GM21367 (cell line): ENCODE results near the gene CAPN8.

ENCODE experiments used
- ATAC-seq: cut with Tn5 transposase; IDR thresholded peaks from one replicate; pipeline ENCODE4 v1.9.1; 2021; ENCODE audit not compliant: unreplicated experiment

Gene CAPN8

DNA sequence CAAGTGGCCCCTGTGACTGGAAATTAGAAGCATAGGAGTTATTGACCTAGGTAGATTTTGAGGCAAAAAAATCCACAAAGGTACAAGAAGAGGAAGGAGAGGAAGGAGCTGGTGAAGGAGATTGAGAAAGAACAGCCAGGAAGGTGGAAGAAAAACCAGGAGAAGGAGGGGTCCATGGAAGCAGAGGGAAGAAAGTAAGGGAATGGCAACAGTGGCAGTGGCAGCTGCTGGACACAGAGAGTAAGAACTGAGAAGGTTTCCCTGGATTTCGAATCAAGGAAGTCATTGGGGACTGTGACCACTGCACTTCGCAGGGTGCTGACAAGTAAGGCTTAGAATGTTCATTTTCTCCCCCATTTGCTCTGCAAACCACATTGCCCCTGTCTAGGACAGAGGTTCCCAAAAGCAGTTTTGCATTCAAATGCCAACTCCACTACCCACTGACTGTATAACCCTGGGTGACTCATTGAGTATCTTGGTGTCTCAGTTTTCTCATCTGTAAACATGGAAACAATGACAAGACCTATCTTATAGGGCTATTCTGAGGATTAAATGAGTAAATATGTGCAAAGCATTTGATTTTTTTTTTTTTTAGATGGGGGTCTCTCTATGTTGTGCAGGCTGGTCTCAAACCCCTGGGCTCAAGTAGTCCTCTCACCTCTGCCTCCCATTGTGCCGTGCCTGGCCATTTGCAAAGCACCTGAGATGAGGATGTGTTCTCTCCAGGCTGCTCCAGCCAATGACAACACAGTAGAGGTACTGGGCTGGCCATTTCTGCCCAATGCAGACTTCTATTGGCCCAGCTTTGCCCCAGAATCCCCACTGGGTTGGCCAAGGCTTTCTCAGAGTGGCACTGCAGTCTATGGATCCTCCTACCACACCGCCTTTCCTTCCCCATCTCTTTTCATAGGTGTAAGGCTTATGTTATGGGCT is 37.5 kb upstream of the CAPN8 start:
- no peak for ATAC-seq

- no peak for ATAC-seq
These were observed 35.6 kb upstream of the CAPN8 start for GRCh38 chr1:223700942-223701637.

DNA sequence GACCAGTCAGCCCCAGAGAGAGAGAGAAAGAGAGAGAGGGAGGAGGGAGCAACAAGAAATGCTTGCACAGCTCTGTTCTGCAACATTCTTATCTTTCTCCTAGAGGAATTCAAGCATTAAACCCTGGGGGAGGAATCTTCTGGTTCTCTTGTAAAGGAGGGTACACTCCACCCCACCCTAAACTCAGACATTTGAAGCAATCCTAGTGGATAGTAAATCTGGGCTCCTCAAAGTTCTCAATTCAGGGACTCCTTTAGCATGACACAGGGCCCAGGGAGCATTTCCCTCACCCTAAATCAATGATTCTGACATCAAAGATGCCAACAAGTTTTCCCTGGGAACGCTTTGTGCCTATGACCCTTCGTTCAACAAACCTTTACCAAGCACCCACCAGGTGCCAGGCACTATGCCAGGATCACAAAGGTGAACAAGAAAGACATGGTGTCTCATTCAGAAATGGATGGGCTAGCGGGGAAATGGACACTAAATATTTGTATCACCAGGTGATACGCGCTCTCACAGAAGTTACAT is 35.0 kb upstream of the CAPN8 start:
- ATAC-seq: no peak

DNA sequence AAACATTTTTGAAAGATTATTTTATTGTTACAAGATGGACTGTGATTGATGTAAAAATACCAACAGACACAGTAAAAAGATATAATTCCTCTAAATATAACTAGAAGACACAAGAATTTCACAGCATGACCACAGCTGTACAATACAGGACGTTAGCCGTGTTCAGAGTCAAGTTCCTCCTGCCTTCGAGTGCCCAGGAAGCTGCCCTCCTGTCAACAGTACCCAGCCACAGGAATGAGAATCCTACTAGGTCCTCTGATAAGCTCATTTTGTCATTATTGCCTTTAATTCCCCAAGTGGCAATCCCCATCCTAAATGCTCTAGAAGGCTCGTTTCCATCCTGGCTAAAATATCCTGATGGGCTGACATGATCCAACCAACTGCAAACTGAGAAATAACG is 30.4 kb upstream of the CAPN8 start:
- no peak for ATAC-seq

- ATAC-seq: no peak
These were observed 29.6 kb upstream of the CAPN8 start for GRCh38 chr1:223695014-223695548.

DNA sequence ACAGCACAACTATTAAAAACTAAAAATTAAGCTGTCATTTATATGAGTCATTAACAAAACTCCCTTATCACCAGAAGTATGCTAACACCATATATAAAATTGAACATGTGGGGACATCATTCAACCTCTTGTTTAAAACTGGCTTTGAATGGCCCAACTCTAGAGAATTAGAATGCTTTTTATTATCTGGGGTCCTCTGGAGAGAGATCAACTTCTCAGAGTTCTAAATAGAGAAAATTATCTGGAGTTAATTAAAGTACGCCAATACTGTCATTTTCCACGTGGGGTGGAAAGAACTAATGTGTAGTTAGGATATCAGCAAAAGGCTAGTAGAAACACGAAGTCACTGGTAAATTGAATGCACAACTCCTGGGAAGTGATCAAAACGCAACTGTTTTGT is 25.6 kb upstream of the CAPN8 start:
- ATAC-seq: no peak

DNA sequence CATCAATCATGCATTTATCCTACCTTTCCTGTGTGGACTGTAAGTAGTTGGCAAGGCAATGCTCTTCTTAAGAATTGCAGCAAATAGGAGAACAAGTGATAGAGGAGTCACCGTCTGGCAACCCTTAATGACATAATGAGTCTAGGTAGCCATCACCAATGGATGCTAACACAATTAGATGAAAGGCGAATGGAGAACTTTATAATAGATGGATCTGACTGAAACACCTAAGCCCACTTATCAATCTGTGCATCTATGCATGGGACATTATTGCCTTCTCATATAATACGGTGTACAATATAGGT is 18.9 kb upstream of the CAPN8 start:
- no peak for ATAC-seq

DNA sequence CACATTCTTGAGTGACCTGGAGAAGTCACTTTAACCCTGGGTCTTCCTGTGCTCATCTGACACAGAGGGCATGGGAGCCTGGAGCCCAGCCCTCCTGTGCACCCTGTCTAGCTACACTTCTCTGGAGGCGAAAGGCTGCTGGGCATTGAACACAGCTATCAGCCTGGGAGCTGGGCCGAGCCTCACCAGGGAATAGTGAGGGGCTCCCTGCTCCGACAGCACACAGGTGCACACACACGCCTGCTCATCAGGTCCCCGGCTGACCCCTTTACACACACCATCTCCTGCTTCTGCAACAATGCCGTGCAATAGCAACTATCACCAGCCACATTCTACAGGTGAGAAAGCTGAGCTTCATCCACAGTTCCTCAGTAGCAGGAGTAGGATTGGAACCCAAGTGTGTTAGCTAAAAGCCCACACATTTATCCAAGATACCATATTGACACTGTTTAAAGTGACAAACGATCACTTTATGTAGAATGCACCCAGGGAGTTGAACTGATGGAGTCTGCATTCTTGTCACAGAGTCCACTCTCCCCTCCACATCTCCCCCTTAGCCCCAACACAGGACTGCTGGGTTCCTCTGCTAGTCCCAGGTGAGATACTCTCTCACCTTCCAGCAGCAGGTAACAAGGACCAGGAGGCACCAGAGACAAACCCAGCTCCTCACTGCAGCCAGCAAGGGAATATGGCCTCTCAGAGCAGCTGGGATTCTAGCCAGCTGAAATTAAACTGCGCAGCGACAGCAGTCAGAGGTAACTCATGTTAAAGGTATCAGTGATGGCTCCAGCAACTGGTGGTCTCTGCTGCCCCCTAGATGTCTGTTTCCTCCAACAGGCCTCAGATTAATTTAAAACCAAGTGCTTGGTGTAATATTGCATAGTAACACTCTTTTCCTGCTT is 18.3 kb upstream of the CAPN8 start:
- ATAC-seq: no peak

GRCh38 chr1:223682502-223682901 is 17.0 kb upstream of the CAPN8 start:
- ATAC-seq: no peak

DNA sequence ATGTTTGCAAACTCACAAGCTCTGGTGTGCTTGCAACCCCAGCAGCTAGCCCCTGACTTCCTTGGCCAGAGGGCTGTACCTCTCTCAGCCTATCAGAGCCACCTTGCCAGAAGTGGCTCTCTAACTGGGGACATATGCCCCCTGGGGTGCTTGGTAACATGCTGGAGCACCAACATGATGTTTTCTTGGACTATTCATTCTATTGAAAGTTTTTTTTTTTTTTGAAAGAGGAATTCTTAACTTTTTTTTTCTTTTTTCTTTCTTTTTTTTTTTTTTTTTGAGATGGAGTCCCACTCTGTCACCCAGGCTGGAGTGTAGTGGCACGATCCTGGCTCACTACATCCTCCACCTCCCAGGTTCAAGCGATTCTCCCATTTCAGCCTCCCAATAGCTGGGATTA is 14.7 kb upstream of the CAPN8 start:
- no peak for ATAC-seq

DNA sequence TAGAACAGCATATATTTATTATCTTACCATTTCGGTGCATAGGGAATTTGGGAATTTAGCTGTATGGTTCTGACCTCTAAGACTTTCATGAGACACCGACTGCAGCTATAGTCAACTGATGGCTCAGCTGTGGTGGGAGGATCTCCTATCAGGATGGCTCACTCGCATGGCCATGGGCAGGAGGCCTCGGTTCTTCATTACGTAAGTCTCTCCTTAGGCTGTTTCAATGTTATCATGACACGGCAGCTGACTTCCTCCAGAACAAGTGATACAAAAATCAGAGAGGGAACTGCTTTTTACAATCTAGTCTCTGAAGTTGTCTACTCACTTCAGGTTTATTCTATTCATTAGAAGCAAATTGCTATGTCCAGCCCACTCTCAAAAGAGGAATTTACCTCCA is 13.3 kb upstream of the CAPN8 start:
- ATAC-seq: no peak

- no peak for ATAC-seq
These were observed 8.8 kb upstream of the CAPN8 start for GRCh38 chr1:223674119-223674890.

- no peak for ATAC-seq
These were observed 5.1 kb upstream of the CAPN8 start for GRCh38 chr1:223670458-223671159.

GRCh38 chr1:223669003-223669795 is 3.7 kb upstream of the CAPN8 start:
- no peak for ATAC-seq

- ATAC-seq: no peak
These were observed 2.1 kb upstream of the CAPN8 start for GRCh38 chr1:223667484-223668182.

DNA sequence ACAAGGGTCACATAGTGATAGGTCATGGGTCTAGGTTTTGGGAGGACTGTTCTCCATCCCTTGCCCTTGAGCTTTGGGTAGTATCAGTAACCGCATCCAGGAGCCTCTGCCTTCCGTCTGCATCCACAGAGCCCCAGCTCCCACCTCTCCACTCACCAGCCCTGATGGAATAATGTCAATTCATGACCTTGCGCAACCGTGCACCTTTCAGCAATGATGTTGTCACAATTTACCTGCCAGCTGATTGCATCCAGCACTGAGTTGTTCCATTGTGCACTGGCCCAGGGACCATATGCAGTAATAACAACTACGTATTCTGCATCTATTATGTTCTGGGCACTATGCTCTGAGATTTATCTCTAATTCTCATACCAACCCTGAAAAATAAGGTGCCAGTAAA is 1.4 kb downstream of the CAPN8 start:
- no peak for ATAC-seq

- ATAC-seq: no peak
These were observed 2.6 kb downstream of the CAPN8 start for GRCh38 chr1:223662943-223663342.

DNA sequence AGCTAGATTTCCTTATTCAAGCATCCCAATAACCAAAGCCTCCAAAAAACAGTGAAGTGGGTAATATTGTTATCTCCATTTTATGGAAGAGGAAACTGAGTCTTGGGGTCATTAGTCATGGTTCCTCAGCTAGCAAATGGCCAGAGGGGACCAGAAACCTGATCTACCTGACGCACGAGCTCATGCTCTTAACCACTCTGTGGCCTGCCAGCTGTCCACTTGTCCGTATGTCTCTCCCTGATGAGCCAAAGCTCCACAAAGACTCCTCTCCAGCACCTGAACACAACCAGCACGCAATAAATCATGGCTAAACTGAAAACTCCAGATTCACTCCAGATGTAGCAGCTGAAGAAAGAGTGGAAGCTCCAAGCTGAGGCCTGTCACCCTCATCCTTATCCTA is 5.8 kb downstream of the CAPN8 start:
- ATAC-seq: no peak
